CD4-positive, alpha-beta memory T cell (primary cell): ENCODE results near the gene OR1F1. TPM values are rescaled to one million over a fixed set of nuclear protein-coding genes. Genes with fewer than 3 reads are reported as not detected.

Experiments
- CTCF ChIA-PET: fragments of 350-600 bp; sonication (Branson Sonifier 250); formaldehyde crosslinking; loops from one replicate; lab custom pipeline; 2021; ENCODE audit warnings: inconsistent platforms; ENCODE audit not compliant: partially characterized antibody; lab: Charles Lee
- POLR2A ChIA-PET: fragments of 350-600 bp; sonication (Branson Sonifier 250); formaldehyde crosslinking; loops from one replicate; lab custom pipeline; 2021; ENCODE audit not compliant: partially characterized antibody; lab: Charles Lee
- DNase-seq, 5 donors: peaks; one replicate each; pipeline versions ENCODE4 v3.0.0 to v3.0.0-alpha.2; 2020 to 2022; ENCODE audit warnings: mixed read lengths in 1 of 5
- H3K27ac ChIP-seq: one replicate; pipeline ENCODE4 v1.7.0; 2013; ENCODE audit warnings: low read depth, low read length
- H3K27me3 ChIP-seq: 2 replicates; pipeline ENCODE4 v1.7.0; 2013; ENCODE audit warnings: mild to moderate bottlenecking, low read length, moderate library complexity; ENCODE audit not compliant: insufficient read depth
- H3K36me3 ChIP-seq: 2 replicates; pipeline ENCODE4 v1.7.0; 2013; ENCODE audit warnings: mild to moderate bottlenecking, low read length, moderate library complexity; ENCODE audit not compliant: insufficient read depth
- H3K4me1 ChIP-seq: 2 replicates; pipeline ENCODE4 v1.7.0; 2013; ENCODE audit warnings: mild to moderate bottlenecking, low read length, moderate library complexity; ENCODE audit not compliant: insufficient read depth
- H3K4me3 ChIP-seq, 2 donors: one replicate each; pipeline ENCODE4 v1.7.0; 2013; ENCODE audit warnings: low read length in 2 of 2, mild to moderate bottlenecking in 1 of 2
- H3K9me3 ChIP-seq, 2 donors: one replicate each; pipeline ENCODE4 v1.7.0; 2013; ENCODE audit warnings: low read length in 2 of 2, control low read depth in 1 of 2; ENCODE audit not compliant: control insufficient read depth in 1 of 2
- H3K27ac Mint-ChIP-seq, 7 donors: one replicate each; pipeline ENCODE4 v1.8.0; 2020 to 2021; ENCODE audit warnings: mixed read lengths in 7 of 7, mild to moderate bottlenecking in 6 of 7, inconsistent platforms in 3 of 7, moderate library complexity in 3 of 7
- H3K27me3 Mint-ChIP-seq, 2 donors: one replicate each; pipeline ENCODE4 v1.8.0; 2020 to 2021; ENCODE audit warnings: mixed read lengths in 2 of 2
- H3K36me3 Mint-ChIP-seq, 2 donors: one replicate each; pipeline ENCODE4 v1.8.0; 2020 to 2021; ENCODE audit warnings: mixed read lengths in 2 of 2, inconsistent platforms in 1 of 2, mild to moderate bottlenecking in 1 of 2
- H3K4me1 Mint-ChIP-seq, 4 donors: one replicate each; pipeline ENCODE4 v1.8.0; 2020 to 2021; ENCODE audit warnings: mixed read lengths in 4 of 4, mild to moderate bottlenecking in 1 of 4
- H3K4me3 Mint-ChIP-seq, 8 donors: one replicate each; pipeline ENCODE4 v1.8.0; 2020 to 2021; ENCODE audit warnings: mixed read lengths in 8 of 8, mild to moderate bottlenecking in 7 of 8, moderate library complexity in 6 of 8, inconsistent platforms in 3 of 8
- H3K9me3 Mint-ChIP-seq, 8 donors: one replicate each; pipeline ENCODE4 v1.8.0; 2020 to 2021; ENCODE audit warnings: mixed read lengths in 8 of 8, mild to moderate bottlenecking in 5 of 8, inconsistent platforms in 3 of 8, moderate library complexity in 1 of 8
- intact Hi-C: fragments of 100-400 bp; cut with micrococcal nuclease; formaldehyde crosslinking; loops from one replicate; pipeline ENCODE4 v1.15.1; 2023
- polyA plus RNA-seq, 2 donors: library from polyadenylated mRNA; unstranded; fragments of 300-500 nt; fragmentation: Illumina TruSeq; gene quantifications; one replicate each; pipeline ENCODE4 v1.2.3, GENCODE V29; 2021
- total RNA-seq, 2 experiments: library from RNA; stranded (reverse); gene quantifications; one replicate each; pipeline ENCODE4 v1.2.3, GENCODE V29; 2021

The OR1F1 gene
- total and polyA plus RNA-seq, 4 experiments from 2014 or later, result 0.49 to 0.97 TPM; not detected in 2

GRCh38 chr16:3188925-3189825, 1.2 kb downstream of the OR1F1 start:
- peak in 3 of 5 donors; percentile 44 to 45 (median 44) for DNase-seq
- Mint-ChIP-seq H3K4me1 (peaks cover 18 to 49% (median 32%) of the 10 kb centered on the region in 4 donors), H3K9me3 (peaks cover 0 to 27% (median 5%) of the 10 kb centered on the region in 8 donors), H3K27ac (peak overlapping the region; percentile 42 to 90 (median 54)), H3K4me3 (peak overlapping the region; percentile 48 to 84 (median 82)), H3K27me3 (peaks cover 45 to 51% of the 10 kb centered on the region in 2 donors), H3K36me3 (peaks cover 3 to 8% of the 10 kb centered on the region in 2 donors)
- no peaks in the 10 kb centered on the region for H3K9me3 ChIP-seq
- peaks cover 58% of the 10 kb centered on the region for H3K27me3 ChIP-seq
- H3K4me1 ChIP-seq, result peaks cover 44% of the 10 kb centered on the region
- H3K4me3 ChIP-seq, result peak overlapping the region; percentile 23 to 44
- ChIA-PET POLR2A (interaction anchor here (0.6 to 3.6 kb wide), 14 partner anchors 9 to 312 kb away, joined by 3 to 17 read pairs (median 4); partner anchors contain the start of genes CLUAP1, TIGD7, ZNF200 and ZNF75A), CTCF (interaction anchor here (0.9 to 2.0 kb wide), 4 partner anchors 9 to 208 kb away, joined by 3 to 4 read pairs (median 3); no protein-coding TSS in a partner anchor)
- intact Hi-C loops, result loop anchor here (2.0 kb wide), 1 partner anchor 18 kb away; no protein-coding TSS in a partner anchor
- no peaks in the 10 kb centered on the region for H3K36me3 ChIP-seq
- no peak overlapping the region for H3K27ac ChIP-seq

- peak in 1 of 5 donors; percentile 18 for DNase-seq
- Histone ChIP-seq H3K9me3 (no peaks in the 10 kb centered on the region), H3K4me1 (peaks cover 44% of the 10 kb centered on the region), H3K36me3 (no peaks in the 10 kb centered on the region), H3K27me3 (peaks cover 64% of the 10 kb centered on the region), H3K27ac (no peak overlapping the region), H3K4me3 (peak overlapping the region; percentile 23 to 44)
- intact Hi-C loops, result loop anchor here (2.0 kb wide), 3 partner anchors 19 to 45 kb away; partner anchors contain the start of gene ZNF200
- H3K4me3 Mint-ChIP-seq, result peak overlapping the region in 7 of 8 donors; percentile 72 to 84 (median 82)
- CTCF ChIA-PET, result interaction anchor here (1.2 kb wide), 1 partner anchor 158 kb away, joined by 3 read pairs; no protein-coding TSS in a partner anchor
- peak overlapping the region in 5 of 7 donors; percentile 43 to 90 (median 79) for H3K27ac Mint-ChIP-seq
- POLR2A ChIA-PET, result interaction anchor here (0.9 to 3.6 kb wide), 6 partner anchors 19 to 115 kb away, joined by 3 to 17 read pairs (median 10); partner anchors contain the start of gene ZNF200
- peaks cover 3 to 8% of the 10 kb centered on the region in 2 donors for H3K36me3 Mint-ChIP-seq
- peaks cover 0 to 23% (median 3%) of the 10 kb centered on the region in 8 donors for H3K9me3 Mint-ChIP-seq
- peaks cover 15 to 48% (median 30%) of the 10 kb centered on the region in 4 donors for H3K4me1 Mint-ChIP-seq
- H3K27me3 Mint-ChIP-seq, result peaks cover 48 to 54% of the 10 kb centered on the region in 2 donors
These were observed 1.9 kb downstream of the OR1F1 start for GRCh38 chr16:3189869-3190268.

GRCh38 chr16:3190949-3191353, 2.9 kb downstream of the OR1F1 start:
- H3K9me3 Mint-ChIP-seq, result peaks cover 0 to 22% (median 3%) of the 10 kb centered on the region in 8 donors
- peak in 4 of 5 donors; percentile 45 to 55 (median 48) for DNase-seq
- H3K4me3 Mint-ChIP-seq, result peak overlapping the region; percentile 45 to 84 (median 78)
- H3K36me3 ChIP-seq, result no peaks in the 10 kb centered on the region
- intact Hi-C loops, result loop anchor here (2.0 kb wide), 2 partner anchors 24 to 44 kb away; partner anchors contain the start of gene ZNF200
- H3K36me3 Mint-ChIP-seq, result peaks cover 3 to 8% of the 10 kb centered on the region in 2 donors
- no peak overlapping the region for H3K27ac ChIP-seq
- peaks cover 15 to 48% (median 30%) of the 10 kb centered on the region in 4 donors for H3K4me1 Mint-ChIP-seq
- peaks cover 44% of the 10 kb centered on the region for H3K4me1 ChIP-seq
- peak overlapping the region in 1 of 2 donors; percentile 29 for H3K4me3 ChIP-seq
- H3K27me3 Mint-ChIP-seq, result peaks cover 50 to 53% of the 10 kb centered on the region in 2 donors
- H3K27me3 ChIP-seq, result peaks cover 69% of the 10 kb centered on the region
- H3K9me3 ChIP-seq, result no peaks in the 10 kb centered on the region
- POLR2A ChIA-PET, result interaction anchor here (0.6 to 3.6 kb wide), 7 partner anchors 19 to 435 kb away, joined by 3 to 15 read pairs (median 6); partner anchors contain the start of genes ZNF200 and ZNF263
- CTCF ChIA-PET, result interaction anchor here (0.6 to 0.7 kb wide), 2 partner anchors 10 to 76 kb away, joined by 3 read pairs; no protein-coding TSS in a partner anchor
- H3K27ac Mint-ChIP-seq, result peak overlapping the region; percentile 18 to 86 (median 79)

GRCh38 chr16:3192476-3193019, 4.5 kb downstream of the OR1F1 start:
- Mint-ChIP-seq H3K27me3 (peaks cover 44 to 46% of the 10 kb centered on the region in 2 donors), H3K9me3 (peaks cover 0 to 21% (median 3%) of the 10 kb centered on the region in 8 donors), H3K4me3 (no peak overlapping the region), H3K36me3 (peaks cover 3 to 8% of the 10 kb centered on the region in 2 donors), H3K27ac (peak overlapping the region in 1 of 7 donors; percentile 79), H3K4me1 (peaks cover 12 to 47% (median 29%) of the 10 kb centered on the region in 4 donors)
- Histone ChIP-seq H3K9me3 (no peaks in the 10 kb centered on the region), H3K27me3 (peaks cover 64% of the 10 kb centered on the region), H3K36me3 (no peaks in the 10 kb centered on the region), H3K4me3 (no peak overlapping the region), H3K27ac (no peak overlapping the region), H3K4me1 (peaks cover 44% of the 10 kb centered on the region)
- ChIA-PET POLR2A (interaction anchor here (0.6 to 2.0 kb wide), 4 partner anchors 10 to 42 kb away, joined by 4 to 7 read pairs (median 5); partner anchors contain the start of gene ZNF200), CTCF (no interaction called here)
- intact Hi-C loops, result no loop called here
- DNase-seq, result no peak

- Histone ChIP-seq H3K9me3 (no peaks in the 10 kb centered on the region), H3K4me1 (peaks cover 34% of the 10 kb centered on the region), H3K4me3 (no peak overlapping the region), H3K27me3 (peaks cover 60% of the 10 kb centered on the region), H3K36me3 (no peaks in the 10 kb centered on the region), H3K27ac (no peak overlapping the region)
- ChIA-PET CTCF (no interaction called here), POLR2A (no interaction called here)
- intact Hi-C loops, result no loop called here
- H3K27ac Mint-ChIP-seq, result peak overlapping the region in 1 of 7 donors; percentile 13
- peaks cover 41 to 48% of the 10 kb centered on the region in 2 donors for H3K27me3 Mint-ChIP-seq
- peaks cover 7 to 39% (median 22%) of the 10 kb centered on the region in 4 donors for H3K4me1 Mint-ChIP-seq
- DNase-seq, result no peak
- H3K36me3 Mint-ChIP-seq, result peaks cover 3 to 6% of the 10 kb centered on the region in 2 donors
- peaks cover 0 to 13% (median 3%) of the 10 kb centered on the region in 8 donors for H3K9me3 Mint-ChIP-seq
- peak overlapping the region in 1 of 8 donors; percentile 23 for H3K4me3 Mint-ChIP-seq
These were observed 5.5 kb downstream of the OR1F1 start for GRCh38 chr16:3193221-3194212.

- Histone ChIP-seq H3K27me3 (peaks cover 51% of the 10 kb centered on the region), H3K4me1 (peaks cover 22% of the 10 kb centered on the region), H3K4me3 (no peak overlapping the region), H3K36me3 (no peaks in the 10 kb centered on the region), H3K9me3 (no peaks in the 10 kb centered on the region), H3K27ac (no peak overlapping the region)
- H3K27me3 Mint-ChIP-seq, result peaks cover 33 to 41% of the 10 kb centered on the region in 2 donors
- H3K27ac Mint-ChIP-seq, result no peak overlapping the region
- H3K36me3 Mint-ChIP-seq, result peaks cover 3% of the 10 kb centered on the region in 2 donors
- intact Hi-C loops, result no loop called here
- POLR2A ChIA-PET, result no interaction called here
- DNase-seq, result no peak
- peaks cover 6 to 26% (median 11%) of the 10 kb centered on the region in 4 donors for H3K4me1 Mint-ChIP-seq
- H3K4me3 Mint-ChIP-seq, result peak overlapping the region in 1 of 8 donors; percentile 27
- peaks cover 0 to 13% (median 3%) of the 10 kb centered on the region in 8 donors for H3K9me3 Mint-ChIP-seq
- CTCF ChIA-PET, result no interaction called here
These were observed 6.8 kb downstream of the OR1F1 start for GRCh38 chr16:3194792-3195191.
